NB4 (cell line): ENCODE results near the gene SOBP.

Experiments used
- POLR2A ChIP-seq: IDR thresholded peaks from 2 replicates; pipeline ENCODE4 v1.6.1; 2011; ENCODE audit warnings: mild to moderate bottlenecking; ENCODE audit not compliant: insufficient read length; ENCODE audit errors: extremely low read depth
- TF ChIP-seq, protein P1 (sequence below): IDR thresholded peaks from one replicate; pipeline ENCODE4 v1.5.1; 2012; ENCODE audit warnings: low read depth, low read length

DNA sequence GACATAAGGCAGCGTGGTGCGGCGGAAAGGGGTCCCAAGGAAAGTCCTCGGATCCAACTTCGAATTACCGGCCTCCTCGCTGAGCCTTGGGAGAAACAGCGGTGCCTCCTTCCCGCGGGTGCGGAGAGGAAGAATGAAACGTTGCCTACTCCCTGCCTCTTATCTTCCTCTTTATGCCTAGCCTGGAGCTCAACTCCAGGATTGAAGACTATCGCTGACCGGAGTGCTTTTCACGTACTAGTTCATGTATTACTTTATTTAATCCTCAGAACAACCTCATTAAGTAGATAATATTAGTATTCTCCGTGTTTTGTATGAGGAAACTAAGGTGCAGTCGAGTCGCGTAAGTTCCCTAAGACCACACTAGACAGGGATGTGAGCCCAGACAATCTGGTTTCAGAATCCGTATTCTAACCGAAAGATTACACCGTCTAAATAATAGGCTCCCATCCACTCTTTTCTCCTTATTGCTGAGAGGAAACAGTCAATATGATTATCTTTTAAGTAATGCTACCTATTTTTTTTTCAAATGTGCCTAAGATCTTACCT lies 29.8 kb upstream of the SOBP start:
- TF ChIP-seq POLR2A = no peak
- TF ChIP-seq, protein P1, sequence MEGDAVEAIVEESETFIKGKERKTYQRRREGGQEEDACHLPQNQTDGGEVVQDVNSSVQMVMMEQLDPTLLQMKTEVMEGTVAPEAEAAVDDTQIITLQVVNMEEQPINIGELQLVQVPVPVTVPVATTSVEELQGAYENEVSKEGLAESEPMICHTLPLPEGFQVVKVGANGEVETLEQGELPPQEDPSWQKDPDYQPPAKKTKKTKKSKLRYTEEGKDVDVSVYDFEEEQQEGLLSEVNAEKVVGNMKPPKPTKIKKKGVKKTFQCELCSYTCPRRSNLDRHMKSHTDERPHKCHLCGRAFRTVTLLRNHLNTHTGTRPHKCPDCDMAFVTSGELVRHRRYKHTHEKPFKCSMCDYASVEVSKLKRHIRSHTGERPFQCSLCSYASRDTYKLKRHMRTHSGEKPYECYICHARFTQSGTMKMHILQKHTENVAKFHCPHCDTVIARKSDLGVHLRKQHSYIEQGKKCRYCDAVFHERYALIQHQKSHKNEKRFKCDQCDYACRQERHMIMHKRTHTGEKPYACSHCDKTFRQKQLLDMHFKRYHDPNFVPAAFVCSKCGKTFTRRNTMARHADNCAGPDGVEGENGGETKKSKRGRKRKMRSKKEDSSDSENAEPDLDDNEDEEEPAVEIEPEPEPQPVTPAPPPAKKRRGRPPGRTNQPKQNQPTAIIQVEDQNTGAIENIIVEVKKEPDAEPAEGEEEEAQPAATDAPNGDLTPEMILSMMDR = no peak
